Inferior parietal cortex (tissue), 1 donor: ENCODE measurements around the gene SPC24.
A peak's percentile ranks its signal among the peaks of the same experiment; 100 is the strongest.

Experiments
- DNase-seq: peaks from one replicate; pipeline ENCODE4 v3.0.0-alpha.2; 2016; ENCODE audit errors: extremely low spot score

SPC24 gene

DNA sequence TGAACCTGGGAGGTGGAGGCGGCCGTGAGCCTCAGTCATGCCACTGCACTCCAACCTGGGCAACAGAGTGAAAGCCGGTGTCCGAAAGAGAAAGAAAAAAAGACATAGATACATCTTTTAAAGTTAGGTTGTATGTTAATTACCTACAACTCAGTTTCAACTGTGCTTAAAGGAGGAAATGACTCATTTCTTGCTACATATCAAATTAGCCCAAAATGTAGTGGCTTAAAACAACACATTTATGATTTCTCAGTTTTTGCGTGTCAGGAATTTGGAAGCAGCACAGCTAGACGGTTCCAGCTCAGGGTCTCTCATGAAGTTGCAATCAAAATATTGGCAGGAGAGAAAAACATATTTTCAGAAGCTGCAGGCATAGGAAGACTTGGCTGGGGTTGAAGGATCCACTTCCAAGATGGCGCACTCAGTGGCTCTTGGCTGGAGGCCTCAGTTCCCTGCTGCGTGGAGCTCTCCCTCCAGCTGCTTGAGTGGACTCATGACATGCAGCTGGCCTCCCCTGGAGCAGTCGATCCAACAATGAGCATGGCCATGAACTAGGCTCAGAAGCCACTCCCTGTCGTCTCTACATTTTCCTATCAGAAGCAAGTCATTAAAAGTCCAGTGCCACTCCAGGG is 59.3 kb downstream of the SPC24 start:
- peak; percentile 43 for DNase-seq
